HG02943 (cell line): Measurements from ENCODE around the gene GRM8.
"Not testable (repeated sequence)": the region's sequence is repeated elsewhere in the genome, so short reads cannot be mapped to it uniquely, and the experiment has no call there.

Experiments
- ATAC-seq: cut with Tn5 transposase; IDR thresholded peaks from one replicate; pipeline ENCODE4 v1.9.1; 2021; ENCODE audit warnings: mild to moderate bottlenecking, low read depth, moderate library complexity; ENCODE audit not compliant: unreplicated experiment

Gene GRM8

DNA sequence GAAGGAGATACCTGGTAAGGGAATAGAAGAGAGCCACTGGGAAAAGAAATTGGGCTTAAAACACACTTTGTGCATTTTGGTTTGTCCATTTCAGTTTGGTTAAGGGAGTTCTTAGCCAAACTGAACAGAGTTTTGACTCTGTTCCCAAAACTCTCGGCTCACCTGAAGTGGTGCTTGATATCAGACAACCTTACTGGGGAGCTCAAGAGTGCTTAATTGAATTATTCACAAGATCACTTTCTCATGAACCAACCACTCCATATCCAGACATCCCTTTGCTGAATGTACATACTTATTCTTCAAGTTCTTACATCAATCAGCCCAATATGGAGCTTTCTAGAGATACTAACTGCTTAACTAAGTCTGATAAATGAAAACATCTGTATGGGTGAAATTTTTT, 413.1 kb downstream of the GRM8 start:
- no peak for ATAC-seq

DNA sequence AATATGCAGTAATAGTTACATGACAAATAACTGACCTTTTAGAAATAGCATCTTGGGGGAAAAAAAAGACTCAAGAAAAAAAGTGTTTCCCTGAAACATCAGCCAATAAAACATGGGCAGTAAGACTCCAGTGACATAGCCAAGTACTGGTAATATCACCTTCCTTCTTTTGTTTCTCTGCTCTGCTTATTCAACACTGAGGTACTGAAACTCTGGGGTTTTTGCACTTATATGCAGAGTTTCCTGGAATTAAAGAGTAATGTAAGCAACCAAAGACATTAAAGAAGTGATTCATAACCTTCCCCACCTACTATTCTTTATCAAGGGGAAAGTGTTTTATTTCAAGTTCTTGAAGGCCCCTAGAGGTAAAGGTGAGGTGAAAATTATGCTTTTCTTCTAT, 414.5 kb downstream of the GRM8 start:
- ATAC-seq = no peak

GRCh38 chr7:126831241-126831640, 421.5 kb downstream of the GRM8 start:
- ATAC-seq = not testable (repeated sequence)

GRCh38 chr7:126820925-126821324, 431.8 kb downstream of the GRM8 start:
- no peak for ATAC-seq

DNA sequence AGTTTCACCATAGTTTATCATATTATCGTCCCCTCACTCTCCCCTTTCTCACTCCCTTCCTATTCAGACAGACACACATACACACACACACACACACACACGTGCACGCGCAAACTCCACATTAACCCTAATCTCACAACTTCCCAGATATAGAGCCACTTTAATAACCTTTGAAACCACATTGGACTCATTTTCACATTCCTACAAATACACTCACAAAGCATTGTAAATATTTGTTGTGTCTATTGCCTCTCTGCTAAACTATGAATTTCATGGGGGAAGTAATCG, 433.6 kb downstream of the GRM8 start:
- no peak for ATAC-seq

DNA sequence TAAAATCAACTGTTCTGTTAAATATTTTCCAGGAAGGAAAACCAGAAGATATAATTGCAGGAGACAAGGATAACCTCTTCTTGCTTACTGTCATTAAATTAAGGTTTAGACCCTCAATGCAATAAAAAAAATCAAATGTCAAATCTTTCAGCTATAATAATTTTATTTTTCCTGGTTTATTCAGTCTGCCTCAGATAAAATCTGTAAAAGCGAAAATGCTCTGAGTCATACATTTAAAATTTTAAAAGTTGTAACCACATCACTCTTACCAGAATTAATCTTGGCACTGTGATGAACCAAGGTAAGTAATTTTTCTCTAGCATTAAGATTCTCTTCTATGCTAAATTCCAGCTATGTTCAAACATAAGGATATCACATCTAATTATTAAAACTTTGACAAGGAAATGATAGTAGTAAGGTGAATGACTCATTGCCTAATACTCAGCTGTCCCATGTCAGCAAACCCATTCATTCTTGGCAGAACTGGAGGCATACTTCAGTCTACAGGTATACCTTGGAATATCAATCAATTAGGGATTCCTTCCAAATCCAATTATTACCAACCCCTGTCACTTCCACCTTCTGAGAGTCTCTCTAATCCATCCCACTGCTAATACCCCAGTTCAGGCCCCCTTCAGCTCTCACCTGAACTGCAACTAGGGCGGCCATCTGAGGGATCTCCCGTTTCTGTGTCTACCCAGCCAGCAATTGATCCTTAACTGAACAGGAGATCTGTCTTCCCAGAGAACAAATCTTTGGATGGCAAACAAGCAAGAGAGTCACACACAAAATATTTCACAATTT, 434.1 kb downstream of the GRM8 start:
- no peak for ATAC-seq

DNA sequence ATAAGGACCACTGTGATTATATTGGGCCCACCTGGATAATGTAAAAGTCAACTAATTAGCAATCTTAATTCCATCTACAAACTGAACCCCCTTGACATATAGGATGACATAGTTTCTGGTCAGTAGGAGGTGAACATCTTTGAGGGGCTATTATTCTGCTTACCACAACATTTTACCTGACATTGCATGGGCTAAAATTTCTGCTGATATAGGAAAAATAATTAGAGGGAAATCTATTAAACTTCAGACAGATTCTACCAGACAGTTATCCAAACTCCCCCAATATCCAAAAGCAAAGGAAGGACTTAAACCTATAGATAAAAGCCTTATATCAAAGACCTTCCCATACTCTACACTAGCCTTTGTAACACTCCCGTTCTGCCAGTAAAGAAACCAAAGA, 443.6 kb downstream of the GRM8 start:
- no peak for ATAC-seq

- no peak for ATAC-seq
These were observed 446.1 kb downstream of the GRM8 start for GRCh38 chr7:126806614-126807013.

DNA sequence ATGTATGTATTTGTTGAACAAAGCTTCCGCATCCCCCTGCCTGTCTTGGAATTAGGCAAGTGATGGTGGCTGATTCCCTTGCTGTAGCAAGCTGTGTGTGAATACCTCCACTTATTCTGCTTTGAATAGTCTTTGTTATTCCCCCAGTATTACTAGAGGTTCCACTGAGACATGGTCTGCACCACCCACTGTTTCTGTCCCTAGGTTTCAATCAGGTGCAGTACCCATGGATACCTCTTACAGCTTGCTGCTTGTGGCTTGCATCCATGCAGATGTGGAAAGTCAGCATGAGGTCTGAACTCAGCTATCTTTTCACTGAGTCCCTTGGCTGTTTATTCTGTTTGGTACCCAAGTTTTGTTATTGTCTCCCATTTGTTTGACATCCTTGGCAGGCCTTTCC, 447.4 kb downstream of the GRM8 start:
- ATAC-seq = no peak

DNA sequence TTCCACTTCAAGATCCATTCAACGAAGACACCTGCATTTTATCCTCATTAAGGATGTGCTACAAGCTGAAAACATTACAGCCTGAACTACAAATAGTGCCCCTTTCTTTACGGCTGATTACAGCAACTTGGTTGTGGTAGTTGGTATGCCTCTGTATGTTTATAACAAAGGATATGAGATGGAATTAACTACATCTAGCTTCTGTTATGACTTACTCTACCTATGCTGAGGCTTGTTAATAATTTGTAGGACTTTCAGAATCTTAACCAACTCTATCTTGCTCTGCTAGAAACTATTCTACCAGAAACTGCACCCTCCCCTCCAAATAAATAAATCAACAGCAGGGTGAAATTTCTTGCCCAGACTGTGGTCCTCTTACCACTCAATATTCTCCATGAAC, 448.1 kb downstream of the GRM8 start:
- peak; percentile 75 for ATAC-seq

GRCh38 chr7:126803990-126804389, 448.8 kb downstream of the GRM8 start:
- ATAC-seq = no peak

- peak; percentile 88 for ATAC-seq
These were observed 449.6 kb downstream of the GRM8 start for GRCh38 chr7:126803060-126803665.

- no peak for ATAC-seq
These were observed 451.0 kb downstream of the GRM8 start for GRCh38 chr7:126801733-126802132.

DNA sequence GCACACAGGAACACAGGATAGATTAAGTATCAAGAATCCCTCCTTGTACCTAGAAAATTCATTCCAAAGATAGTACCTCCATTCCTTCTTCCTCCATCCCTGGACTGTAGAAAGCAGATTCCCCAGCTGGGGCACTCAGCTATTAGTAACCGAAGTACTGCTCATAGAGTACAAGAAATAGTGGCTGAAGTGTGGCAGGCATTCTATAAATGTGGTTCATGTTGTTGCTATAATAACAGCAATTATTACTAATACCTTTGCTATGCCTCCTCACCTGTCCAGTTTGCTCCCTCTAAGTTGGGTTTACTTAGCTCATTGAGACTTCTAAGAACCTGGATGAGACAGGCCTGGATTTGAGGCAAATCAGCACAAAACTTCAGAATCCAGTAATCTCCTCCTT, 453.2 kb downstream of the GRM8 start:
- no peak for ATAC-seq

GRCh38 chr7:126792521-126792920, 460.2 kb downstream of the GRM8 start:
- ATAC-seq = no peak

DNA sequence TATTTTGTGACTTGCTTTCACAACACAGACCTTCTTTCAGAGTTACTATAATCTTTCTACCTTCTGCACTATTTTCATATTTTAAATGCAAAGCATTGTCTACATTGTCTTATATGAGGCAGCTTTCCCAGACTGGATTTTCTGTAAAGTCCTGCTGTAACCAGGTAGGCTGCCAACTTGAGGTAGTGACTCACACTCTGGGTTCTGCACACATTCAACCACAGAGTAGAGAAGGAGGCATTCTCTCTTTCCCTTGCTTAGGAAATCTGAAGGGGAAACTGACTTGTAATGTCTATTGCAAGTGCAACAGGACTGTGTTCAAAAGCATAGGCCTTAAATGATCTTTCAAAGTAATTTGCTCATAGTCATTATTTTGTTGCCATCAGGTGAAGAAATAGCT, 461.4 kb downstream of the GRM8 start:
- no peak for ATAC-seq

GRCh38 chr7:126790763-126791162, 462.0 kb downstream of the GRM8 start:
- no peak for ATAC-seq

DNA sequence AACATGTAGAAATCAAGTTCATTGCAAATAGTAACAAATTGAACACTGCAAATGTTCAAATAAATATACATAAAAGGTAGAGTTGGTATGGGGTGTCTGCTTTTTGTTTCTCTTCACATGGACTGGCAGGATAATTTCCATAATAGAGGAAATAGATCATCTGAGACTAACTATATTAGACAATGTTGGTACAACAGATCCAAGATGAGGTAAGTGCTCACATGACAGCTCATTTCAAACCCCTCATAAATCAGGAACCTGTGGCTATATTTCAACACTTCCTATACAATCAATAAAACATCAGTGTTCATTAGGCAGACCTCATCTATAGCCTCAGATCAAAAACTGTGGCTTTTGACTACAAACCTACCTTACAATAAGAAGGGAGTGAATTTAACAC, 469.1 kb downstream of the GRM8 start:
- ATAC-seq = no peak

GRCh38 chr7:126780993-126781392, 471.7 kb downstream of the GRM8 start:
- peak; percentile 68 for ATAC-seq

DNA sequence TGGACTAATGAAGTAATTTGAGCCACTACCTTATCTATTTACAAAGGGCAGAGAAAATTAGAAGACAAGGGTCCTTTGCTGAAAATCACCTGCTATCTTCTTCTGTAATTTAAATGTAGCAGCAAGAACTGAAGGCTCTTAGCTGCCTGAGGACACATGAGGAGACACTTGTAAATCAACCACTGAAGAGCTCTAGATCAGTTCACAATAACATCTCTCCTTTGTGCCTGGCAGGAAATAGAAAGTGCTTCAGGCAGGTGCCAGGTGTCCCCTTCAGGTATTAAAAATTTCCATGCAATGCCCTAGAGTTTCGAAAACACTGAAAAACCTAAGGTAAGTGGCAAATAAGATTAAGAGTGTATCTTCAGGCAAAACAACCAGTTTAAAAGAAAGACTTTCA, 474.6 kb downstream of the GRM8 start:
- ATAC-seq = no peak

DNA sequence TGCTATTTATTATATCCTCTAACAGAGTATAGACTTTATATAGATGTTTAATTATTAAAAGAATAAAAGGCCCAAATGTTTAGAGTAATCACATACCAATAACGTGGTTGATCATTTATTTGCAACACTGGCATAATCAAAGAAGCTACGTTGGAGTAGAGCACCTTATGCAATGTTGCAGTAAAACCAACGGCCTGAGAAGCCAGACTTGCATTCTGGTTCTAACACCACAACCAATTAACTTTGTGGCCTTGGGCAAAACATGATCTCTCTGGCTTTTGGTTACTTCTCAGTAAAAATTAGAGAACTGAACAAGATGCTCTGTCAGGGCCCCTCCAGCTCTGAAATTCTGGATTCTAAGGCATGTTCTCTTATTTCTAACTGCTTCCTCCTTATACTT, 476.2 kb downstream of the GRM8 start:
- ATAC-seq = no peak

GRCh38 chr7:126774077-126774476, 478.7 kb downstream of the GRM8 start:
- no peak for ATAC-seq

- no peak for ATAC-seq
These were observed 483.9 kb downstream of the GRM8 start for GRCh38 chr7:126768836-126769235.
